GM12873 (cell line): ENCODE results near the gene USP26.

ENCODE experiments used
- TF ChIP-seq, protein P1 (sequence below): IDR thresholded peaks from 2 replicates; pipeline ENCODE4 v1.5.1; 2012; ENCODE audit warnings: low read depth, mild to moderate bottlenecking, moderate library complexity, low read length, control low read depth; ENCODE audit not compliant: insufficient read depth; ENCODE audit errors: missing control alignments

USP26 gene

DNA sequence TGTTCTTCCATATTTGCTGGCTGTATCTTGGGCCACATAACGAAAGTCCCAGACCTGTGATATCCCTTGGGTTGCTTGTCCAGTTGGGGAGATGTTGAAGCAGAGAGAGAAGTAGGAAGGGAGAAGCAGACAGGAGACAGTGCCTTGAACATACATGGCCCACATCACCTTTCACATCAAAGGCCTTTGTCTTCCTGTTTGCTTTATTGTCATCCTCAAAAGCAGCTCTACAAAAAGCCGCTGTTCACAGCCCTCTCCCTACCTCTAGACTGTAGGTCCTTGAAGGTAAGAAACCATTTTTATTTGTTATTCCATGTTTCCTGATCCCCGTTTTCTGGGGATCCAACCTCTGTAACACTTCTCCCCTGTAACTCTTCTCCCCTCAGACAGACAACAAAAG is 14.9 kb downstream of the USP26 start:
- TF ChIP-seq, protein P1, sequence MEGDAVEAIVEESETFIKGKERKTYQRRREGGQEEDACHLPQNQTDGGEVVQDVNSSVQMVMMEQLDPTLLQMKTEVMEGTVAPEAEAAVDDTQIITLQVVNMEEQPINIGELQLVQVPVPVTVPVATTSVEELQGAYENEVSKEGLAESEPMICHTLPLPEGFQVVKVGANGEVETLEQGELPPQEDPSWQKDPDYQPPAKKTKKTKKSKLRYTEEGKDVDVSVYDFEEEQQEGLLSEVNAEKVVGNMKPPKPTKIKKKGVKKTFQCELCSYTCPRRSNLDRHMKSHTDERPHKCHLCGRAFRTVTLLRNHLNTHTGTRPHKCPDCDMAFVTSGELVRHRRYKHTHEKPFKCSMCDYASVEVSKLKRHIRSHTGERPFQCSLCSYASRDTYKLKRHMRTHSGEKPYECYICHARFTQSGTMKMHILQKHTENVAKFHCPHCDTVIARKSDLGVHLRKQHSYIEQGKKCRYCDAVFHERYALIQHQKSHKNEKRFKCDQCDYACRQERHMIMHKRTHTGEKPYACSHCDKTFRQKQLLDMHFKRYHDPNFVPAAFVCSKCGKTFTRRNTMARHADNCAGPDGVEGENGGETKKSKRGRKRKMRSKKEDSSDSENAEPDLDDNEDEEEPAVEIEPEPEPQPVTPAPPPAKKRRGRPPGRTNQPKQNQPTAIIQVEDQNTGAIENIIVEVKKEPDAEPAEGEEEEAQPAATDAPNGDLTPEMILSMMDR = no peak

DNA sequence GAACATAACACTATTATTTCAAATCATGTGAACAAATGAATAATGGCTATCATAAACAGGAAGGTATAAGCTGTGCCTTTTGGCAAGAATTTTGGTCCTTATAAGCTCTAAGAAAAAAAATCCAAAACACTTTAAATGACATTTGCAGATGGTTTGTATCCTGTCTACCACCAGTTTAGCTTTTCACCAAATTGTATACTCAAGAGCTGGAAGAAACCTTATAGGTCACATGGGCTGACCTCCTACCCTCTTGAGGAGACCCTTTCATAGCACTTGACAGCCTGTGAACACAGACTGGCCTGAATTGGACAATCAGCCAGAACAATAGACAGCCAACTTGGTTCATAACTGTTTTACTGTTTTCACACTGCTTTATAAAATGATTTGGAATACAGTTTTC is 24.3 kb downstream of the USP26 start:
- TF ChIP-seq, protein P1 = no peak

DNA sequence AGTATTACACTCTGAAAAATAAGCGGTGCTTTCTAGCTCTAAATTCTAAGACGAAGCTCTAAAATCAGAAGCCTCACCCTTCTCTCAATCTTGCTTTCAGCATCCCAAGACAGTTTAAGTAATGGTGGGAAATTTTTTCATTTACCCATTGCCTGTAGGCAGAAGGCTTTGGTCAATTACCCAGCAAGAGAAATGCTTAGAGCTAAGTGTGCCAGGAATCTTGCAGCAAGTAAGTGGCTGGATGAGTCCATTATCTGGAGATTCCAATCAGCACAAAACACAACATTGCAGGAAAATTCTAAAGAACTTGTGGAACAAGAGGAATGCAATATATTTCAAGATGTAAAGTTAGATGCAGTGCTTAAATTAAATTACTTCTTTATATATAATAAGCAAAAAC is 28.4 kb downstream of the USP26 start:
- TF ChIP-seq, protein P1 = no peak

DNA sequence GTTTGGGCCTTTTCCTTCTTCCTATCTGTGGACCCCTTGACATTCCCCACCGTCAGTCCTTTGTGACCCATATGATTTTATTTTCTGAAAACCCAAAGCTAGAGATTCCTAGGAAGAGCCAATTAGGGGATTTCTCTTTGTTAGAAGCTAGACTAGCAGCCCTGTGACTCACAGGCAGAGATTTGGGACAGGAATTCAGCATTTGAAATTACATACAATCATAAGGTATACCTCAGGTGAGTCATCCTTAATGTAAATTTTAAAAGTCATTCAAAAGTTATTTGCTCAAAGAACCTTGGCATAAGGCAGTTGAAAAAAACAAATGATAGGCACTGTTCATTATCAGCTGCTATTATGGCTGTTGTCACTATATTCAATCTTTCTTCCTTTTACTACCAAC is 40.6 kb downstream of the USP26 start:
- TF ChIP-seq, protein P1 = no peak

DNA sequence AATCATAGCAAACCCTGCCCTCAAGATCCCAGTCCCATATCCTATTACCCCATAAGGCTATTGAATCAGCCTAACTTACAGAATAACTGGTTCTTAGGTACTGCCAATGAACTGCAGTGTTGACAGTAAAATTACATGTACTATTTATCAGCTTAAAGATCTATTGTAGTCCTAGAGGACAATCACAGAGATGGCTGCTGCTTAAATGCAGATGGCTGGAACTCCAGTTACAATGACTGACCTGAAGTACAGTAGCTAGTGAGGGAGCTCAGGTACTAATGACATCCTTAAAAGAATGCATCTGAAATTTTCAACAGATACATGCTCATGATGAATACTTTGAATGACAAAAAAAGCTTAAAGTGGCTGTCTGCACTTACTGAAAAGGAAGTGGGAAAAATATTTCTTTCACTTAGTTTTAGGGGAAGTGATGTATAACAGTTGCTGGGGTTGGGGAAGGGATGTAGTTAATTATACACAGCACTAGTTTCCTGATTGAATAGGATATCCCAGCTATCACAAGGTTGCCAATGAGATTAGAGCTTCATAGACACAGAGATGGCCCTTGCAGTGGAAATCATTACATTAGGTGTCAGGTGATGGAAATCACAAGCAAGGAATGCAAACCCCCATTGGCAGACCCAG is 42.0 kb downstream of the USP26 start:
- TF ChIP-seq, protein P1 = no peak

DNA sequence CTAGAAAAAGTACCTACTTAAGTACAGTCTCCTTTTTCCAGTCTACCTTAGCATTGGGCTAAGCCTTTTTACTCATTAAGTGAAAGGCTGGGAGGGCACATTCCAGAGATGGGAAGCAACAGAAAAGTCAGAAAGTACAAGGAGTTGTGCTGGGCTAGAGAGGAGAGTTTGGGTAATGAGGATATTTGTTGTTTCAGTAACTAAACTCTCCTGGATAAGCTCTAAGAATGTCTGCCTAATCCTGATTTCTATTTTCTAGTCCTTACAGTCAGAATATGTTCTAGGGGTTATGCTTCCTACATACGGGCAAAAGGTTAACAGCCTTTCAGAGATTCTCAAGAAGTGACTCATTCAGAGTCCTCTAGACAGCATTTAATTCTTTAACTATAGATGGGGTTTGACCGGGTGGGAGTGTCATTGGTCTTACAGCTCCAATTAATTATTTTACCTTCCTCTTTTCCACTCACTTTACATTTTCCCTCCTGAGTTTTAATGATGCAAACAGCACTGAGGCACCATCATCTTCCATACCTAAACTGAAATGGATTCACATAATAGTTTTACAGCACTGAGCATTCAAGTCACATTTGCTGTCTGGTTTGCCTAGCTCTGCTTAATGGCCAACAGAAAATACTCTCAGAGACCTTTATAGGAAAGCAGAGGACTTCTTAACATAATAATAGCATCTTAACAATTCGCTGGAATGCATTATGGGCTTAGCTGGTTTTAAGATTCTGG is 42.9 kb downstream of the USP26 start:
- TF ChIP-seq, protein P1 = no peak

DNA sequence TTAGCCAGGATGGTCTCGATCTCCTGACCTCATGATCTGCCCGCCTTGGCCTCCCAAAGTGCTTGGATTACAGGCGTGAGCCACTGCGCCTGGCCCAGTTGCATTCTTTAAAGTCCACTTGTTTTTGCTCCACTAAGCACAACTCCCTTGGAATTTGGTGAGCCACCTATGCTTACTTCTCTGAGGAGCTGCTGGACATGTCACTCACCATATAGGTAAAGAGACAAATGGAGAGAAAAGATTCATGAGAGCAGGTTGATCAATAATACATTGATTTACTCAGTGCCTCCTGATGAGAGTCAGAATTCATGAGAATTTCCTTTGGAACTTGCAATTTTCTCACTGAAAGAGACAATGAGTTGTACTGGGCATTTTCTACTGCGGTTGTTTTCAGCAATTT is 48.2 kb downstream of the USP26 start:
- TF ChIP-seq, protein P1 = no peak
